ENCODE measurements around the gene BAIAP2L1.
"Not testable (repeated sequence)": the region's sequence is repeated elsewhere in the genome, so short reads cannot be mapped to it uniquely, and the experiment has no call there.

BAIAP2L1 gene

GRCh38 chr7:98409843-98410242 is 9.0 kb upstream of the BAIAP2L1 start:
- no peak for DNase-seq (ENCODE audit: low read depth)
- TF ChIP-seq CTCF (conservative IDR thresholded peaks at IDR 0.05; ENCODE audit: control insufficient read depth, insufficient read depth, low read depth, low read length): no peak
- H3K4me3 ChIP-seq (ENCODE audit: control insufficient read depth, low read depth, low read length): no peak overlapping the region

GRCh38 chr7:98408146-98408545 is 7.3 kb upstream of the BAIAP2L1 start:
- not testable (repeated sequence) for H3K4me3 ChIP-seq (ENCODE audit: control insufficient read depth, low read depth, low read length); DNase-seq (ENCODE audit: low read depth)

- no peak overlapping the region for H3K4me3 ChIP-seq (ENCODE audit: control insufficient read depth, low read depth, low read length)
- no peak for DNase-seq (ENCODE audit: low read depth)
- no peak for TF ChIP-seq CTCF (conservative IDR thresholded peaks at IDR 0.05; ENCODE audit: control insufficient read depth, insufficient read depth, low read depth, low read length)
Observed at GRCh38 chr7:98406827-98407226, 5.9 kb upstream of the BAIAP2L1 start.

- DNase-seq (ENCODE audit: low read depth): no peak
- H3K4me3 ChIP-seq (ENCODE audit: control insufficient read depth, low read depth, low read length): no peak overlapping the region
- TF ChIP-seq CTCF (conservative IDR thresholded peaks at IDR 0.05; ENCODE audit: control insufficient read depth, insufficient read depth, low read depth, low read length): no peak
Observed at GRCh38 chr7:98404840-98405239, 4.0 kb upstream of the BAIAP2L1 start.

- DNase-seq (ENCODE audit: low read depth): no peak
- TF ChIP-seq CTCF (conservative IDR thresholded peaks at IDR 0.05; ENCODE audit: control insufficient read depth, insufficient read depth, low read depth, low read length): no peak
- H3K4me3 ChIP-seq (ENCODE audit: control insufficient read depth, low read depth, low read length): no peak overlapping the region
Observed at GRCh38 chr7:98399890-98400541, 874 bp downstream of the BAIAP2L1 start.

GRCh38 chr7:98399462-98399861 is 1.4 kb downstream of the BAIAP2L1 start:
- no peak overlapping the region for H3K4me3 ChIP-seq (ENCODE audit: control insufficient read depth, low read depth, low read length)
- TF ChIP-seq CTCF (conservative IDR thresholded peaks at IDR 0.05; ENCODE audit: control insufficient read depth, insufficient read depth, low read depth, low read length): no peak
- no peak for DNase-seq (ENCODE audit: low read depth)

GRCh38 chr7:98398567-98399372 is 2.1 kb downstream of the BAIAP2L1 start:
- no peak overlapping the region for H3K4me3 ChIP-seq (ENCODE audit: control insufficient read depth, low read depth, low read length)

More at GRCh38 chr7:98398567-98399372, 2.1 kb downstream of the BAIAP2L1 start:
- no peak for TF ChIP-seq CTCF (conservative IDR thresholded peaks at IDR 0.05; ENCODE audit: control insufficient read depth, insufficient read depth, low read depth, low read length)
- DNase-seq (ENCODE audit: low read depth): no peak

Measured in fibroblast of mammary gland (primary cell).